Measurements from ENCODE around the gene PHACTR1. TPM values are rescaled to one million over a fixed set of nuclear protein-coding genes. Genes with fewer than 3 reads are reported as not detected.
A peak's percentile ranks its signal among the peaks of the same experiment; 100 is the strongest.

Gene PHACTR1
- total RNA-seq, 1 donor = 0.43 TPM

DNA sequence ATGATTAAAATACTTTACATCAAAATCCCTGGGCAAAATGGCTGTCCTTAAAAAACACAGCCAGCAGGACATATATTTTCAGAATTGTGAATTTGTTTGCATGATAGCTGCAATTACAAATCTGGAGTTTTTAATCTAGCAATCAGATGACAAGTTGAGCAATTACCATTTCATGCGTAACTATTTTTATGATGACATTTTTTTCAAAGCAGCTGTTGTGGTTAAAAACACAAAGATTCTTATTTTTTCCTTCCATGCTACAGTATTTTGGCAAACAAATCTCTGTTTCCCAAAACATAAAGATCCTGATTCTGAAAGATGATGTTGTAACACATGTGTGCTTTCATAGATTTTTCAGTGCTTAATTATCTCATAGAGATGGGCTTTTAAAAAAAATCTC is 90.2 kb downstream of the PHACTR1 start:
- TF ChIP-seq, protein P1, sequence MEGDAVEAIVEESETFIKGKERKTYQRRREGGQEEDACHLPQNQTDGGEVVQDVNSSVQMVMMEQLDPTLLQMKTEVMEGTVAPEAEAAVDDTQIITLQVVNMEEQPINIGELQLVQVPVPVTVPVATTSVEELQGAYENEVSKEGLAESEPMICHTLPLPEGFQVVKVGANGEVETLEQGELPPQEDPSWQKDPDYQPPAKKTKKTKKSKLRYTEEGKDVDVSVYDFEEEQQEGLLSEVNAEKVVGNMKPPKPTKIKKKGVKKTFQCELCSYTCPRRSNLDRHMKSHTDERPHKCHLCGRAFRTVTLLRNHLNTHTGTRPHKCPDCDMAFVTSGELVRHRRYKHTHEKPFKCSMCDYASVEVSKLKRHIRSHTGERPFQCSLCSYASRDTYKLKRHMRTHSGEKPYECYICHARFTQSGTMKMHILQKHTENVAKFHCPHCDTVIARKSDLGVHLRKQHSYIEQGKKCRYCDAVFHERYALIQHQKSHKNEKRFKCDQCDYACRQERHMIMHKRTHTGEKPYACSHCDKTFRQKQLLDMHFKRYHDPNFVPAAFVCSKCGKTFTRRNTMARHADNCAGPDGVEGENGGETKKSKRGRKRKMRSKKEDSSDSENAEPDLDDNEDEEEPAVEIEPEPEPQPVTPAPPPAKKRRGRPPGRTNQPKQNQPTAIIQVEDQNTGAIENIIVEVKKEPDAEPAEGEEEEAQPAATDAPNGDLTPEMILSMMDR (IDR thresholded peaks at IDR 0.05; ENCODE audit: insufficient read depth, low read depth, low read length) = no peak
- DNase-seq (ENCODE audit: low read depth) = peak; percentile 1

DNA sequence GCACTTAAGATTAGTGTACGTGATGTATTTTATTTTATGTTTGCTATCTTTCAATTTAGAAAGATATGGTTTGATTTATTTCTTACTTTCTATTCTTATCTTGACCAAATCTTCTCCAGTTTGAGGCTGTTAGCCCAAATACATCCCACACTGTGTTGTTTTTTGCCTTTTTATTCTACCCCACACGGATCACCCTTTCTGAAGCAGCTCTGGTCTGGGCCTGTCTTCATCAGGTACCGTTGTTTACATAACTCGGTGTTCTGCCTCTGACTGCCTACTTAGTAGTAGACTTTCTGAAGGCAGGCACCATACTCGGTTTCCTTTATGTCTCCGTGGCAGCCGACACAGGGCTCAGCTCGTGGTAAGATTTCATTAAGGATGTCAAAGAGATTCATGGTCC is 95.0 kb downstream of the PHACTR1 start:
- H3K4me3 ChIP-seq (ENCODE audit: low read depth, low read length) = no peak overlapping the region
- DNase-seq (ENCODE audit: low read depth) = no peak
- TF ChIP-seq, protein P1 (IDR thresholded peaks at IDR 0.05; ENCODE audit: insufficient read depth, low read depth, low read length) = no peak

More for the DNA sequence above, 90.2 kb downstream of the PHACTR1 start:
- no peak overlapping the region for H3K4me3 ChIP-seq (ENCODE audit: low read depth, low read length)

DNA sequence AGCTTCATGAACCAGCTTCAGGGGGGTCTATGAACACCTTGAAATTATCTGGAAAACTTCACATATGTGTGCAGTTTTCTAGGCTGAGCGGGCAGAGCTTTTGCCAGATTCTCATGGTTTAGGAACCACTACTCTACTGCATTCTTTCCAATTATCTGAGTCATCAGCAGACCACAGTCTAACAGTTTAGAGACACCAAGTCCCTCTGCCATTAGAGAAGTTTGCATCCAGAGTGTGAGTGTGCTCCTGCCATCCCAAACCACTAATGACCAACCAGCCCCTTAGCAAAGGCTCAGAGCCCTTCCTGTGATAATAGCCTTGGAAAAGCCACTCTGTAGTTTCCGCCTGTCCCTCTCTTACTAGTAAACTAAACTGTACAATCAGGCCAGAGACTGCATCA is 96.8 kb downstream of the PHACTR1 start:
- no peak for DNase-seq (ENCODE audit: low read depth)
- TF ChIP-seq, protein P1 (IDR thresholded peaks at IDR 0.05; ENCODE audit: insufficient read depth, low read depth, low read length) = no peak
- H3K4me3 ChIP-seq (ENCODE audit: low read depth, low read length) = no peak overlapping the region

DNA sequence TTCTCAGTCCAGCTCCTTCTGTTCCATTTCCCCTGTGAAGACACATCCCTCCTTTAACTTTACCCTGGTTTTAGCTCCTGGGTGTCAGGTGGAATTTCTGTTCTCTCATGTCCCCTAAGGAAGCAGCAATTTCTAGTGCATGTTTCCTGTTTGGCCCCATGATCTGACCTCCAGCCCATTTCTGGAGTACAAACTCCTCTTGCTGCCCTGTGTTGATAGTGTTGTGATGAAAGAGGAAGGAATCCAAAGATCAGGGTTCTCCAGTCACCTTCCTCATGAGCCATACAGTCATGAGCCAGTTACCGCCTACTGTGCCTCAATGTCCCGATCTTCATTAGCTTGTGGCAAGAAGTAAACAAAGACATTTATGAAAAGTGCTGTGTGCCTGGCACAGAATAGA is 97.4 kb downstream of the PHACTR1 start:
- H3K4me3 ChIP-seq (ENCODE audit: low read depth, low read length) = no peak overlapping the region
- TF ChIP-seq, protein P1 (IDR thresholded peaks at IDR 0.05; ENCODE audit: insufficient read depth, low read depth, low read length) = no peak
- no peak for DNase-seq (ENCODE audit: low read depth)

DNA sequence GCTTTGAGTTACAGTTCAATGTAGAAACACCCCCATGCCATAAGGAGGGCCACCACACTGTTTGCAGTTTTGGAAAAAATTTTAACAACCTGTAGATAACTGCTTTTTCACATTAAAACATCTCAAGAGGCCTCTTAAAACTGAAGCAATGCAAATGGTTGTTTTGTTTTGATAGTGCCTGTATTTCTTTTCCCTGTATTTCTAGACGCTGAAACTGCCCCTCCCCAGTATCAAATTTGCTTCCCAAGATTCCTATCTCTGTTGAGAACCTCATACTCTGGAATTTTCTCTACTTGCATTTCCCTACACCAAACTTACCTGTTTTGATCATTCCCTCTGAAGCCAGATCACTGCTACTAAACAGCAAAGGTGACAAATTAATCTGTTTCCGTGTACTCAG is 98.5 kb downstream of the PHACTR1 start:
- no peak for DNase-seq (ENCODE audit: low read depth)
- no peak overlapping the region for H3K4me3 ChIP-seq (ENCODE audit: low read depth, low read length)
- TF ChIP-seq, protein P1 (IDR thresholded peaks at IDR 0.05; ENCODE audit: insufficient read depth, low read depth, low read length) = no peak

DNA sequence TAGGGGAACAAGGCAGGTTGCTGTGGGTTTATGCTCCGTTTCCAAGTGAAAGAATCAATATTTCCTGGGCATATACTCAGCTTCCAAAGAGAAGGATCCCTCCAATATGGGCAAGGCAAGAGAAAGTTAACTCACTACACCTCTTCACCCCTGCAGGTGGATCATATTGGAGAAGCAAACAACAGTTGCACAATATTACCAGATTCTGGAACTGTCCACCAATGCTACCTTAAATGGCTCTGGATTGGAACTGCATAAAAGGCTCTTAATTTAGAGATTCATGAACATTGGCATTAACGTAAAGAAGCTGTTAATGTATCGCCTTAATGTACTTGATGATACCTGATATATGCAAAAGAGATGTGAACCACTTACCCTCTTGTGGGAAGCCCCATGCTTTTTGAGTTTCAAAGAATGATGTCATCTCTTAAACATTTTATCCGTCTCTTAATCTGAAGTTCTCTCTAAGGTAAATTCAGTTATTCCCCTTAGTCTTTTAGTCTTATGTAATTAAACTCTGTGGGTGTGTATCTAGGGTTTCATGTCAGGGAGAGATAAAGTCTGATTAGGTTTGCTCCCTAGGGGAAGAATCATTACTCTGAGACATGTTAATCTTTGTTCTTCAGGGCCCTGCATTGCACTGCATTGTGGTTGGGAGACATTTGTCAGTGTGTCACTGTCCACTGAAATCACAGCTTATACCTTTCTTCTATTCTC is 99.5 kb downstream of the PHACTR1 start:
- H3K4me3 ChIP-seq (ENCODE audit: low read depth, low read length) = no peak overlapping the region
- no peak for DNase-seq (ENCODE audit: low read depth)
- TF ChIP-seq, protein P1 (IDR thresholded peaks at IDR 0.05; ENCODE audit: insufficient read depth, low read depth, low read length) = no peak

DNA sequence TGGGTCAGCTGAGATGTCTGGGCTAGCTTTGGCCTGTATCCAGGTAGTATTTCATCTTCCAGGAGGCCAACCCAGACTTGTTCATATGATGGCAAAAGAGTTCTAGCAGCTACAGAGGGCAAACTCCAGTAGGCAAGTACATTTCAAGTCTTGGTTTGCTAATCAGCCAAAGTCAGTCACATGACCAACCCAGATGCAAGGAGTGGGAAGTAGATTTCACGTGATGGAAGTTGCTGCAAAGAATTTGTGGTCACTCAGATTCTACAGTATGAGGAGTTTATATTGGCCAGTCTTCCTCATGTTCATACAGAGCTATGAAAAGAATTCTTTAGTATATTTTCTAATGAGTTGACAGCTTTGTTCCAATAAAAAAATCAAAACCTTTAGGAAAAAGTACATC is 101.8 kb downstream of the PHACTR1 start:
- H3K4me3 ChIP-seq (ENCODE audit: low read depth, low read length) = no peak overlapping the region
- TF ChIP-seq, protein P1 (IDR thresholded peaks at IDR 0.05; ENCODE audit: insufficient read depth, low read depth, low read length) = no peak
- no peak for DNase-seq (ENCODE audit: low read depth)
